Endothelial cell of umbilical vein (primary cell): ENCODE results near the gene ADCY3. TPM values are rescaled to one million over a fixed set of nuclear protein-coding genes. Genes with fewer than 3 reads are reported as not detected.

Experiments used
- BruUV-seq: library from RNA; stranded (reverse); fragments of 400-500 nt; replicated peaks from 2 replicates; lab custom pipeline; 2021; lab: Mats Ljungman, UMichigan
- CTCF ChIA-PET: fragments of 300-600, 350-600 bp; sonication (Branson Sonifier 250); formaldehyde crosslinking; loops from one replicate; lab custom pipeline; 2021; ENCODE audit warnings: antibody characterized with exemption, inconsistent platforms; lab: Charles Lee
- POLR2A ChIA-PET: fragments of 300-600, 350-600 bp; sonication (Branson Sonifier 250); formaldehyde crosslinking; loops from one replicate; lab custom pipeline; 2021; ENCODE audit warnings: antibody characterized with exemption, inconsistent platforms; lab: Charles Lee
- DNase-seq: peaks from one replicate; pipeline ENCODE4 v3.0.0-alpha.2; 2011; ENCODE audit warnings: low read depth, low spot score
- FAIRE-seq: peaks from 2 replicates; lab custom pipeline; 2011; peaks lifted over from hg19 to GRCh38; lab: Jason Lieb, UNC
- H2AFZ ChIP-seq: 2 replicates; pipeline ENCODE4 v1.6.0; 2012; ENCODE audit warnings: low read depth, low read length, control low read depth, inconsistent platforms
- H3K27ac ChIP-seq: 2 replicates; pipeline ENCODE4 v1.5.1; 2011; ENCODE audit warnings: low read depth, mild to moderate bottlenecking, control low read depth, low read length, moderate library complexity; ENCODE audit not compliant: insufficient read depth
- H3K27me3 ChIP-seq, 2 experiments: 2 replicates each; pipeline versions ENCODE4 v1.6.0 to v1.6.1; 2011; ENCODE audit warnings: low read length in 2 of 2, mixed read lengths in 1 of 2; ENCODE audit not compliant: control insufficient read depth in 2 of 2, insufficient read depth in 2 of 2
- H3K36me3 ChIP-seq, 2 experiments: 2 replicates in 1 of 2; 3 replicates in 1 of 2; pipeline ENCODE4 v1.5.1; 2011; ENCODE audit warnings: low read length in 2 of 2, mild to moderate bottlenecking in 1 of 2, moderate library complexity in 1 of 2; ENCODE audit not compliant: control insufficient read depth in 2 of 2, insufficient read depth in 2 of 2; ENCODE audit errors: extremely low read depth in 1 of 2
- H3K4me1 ChIP-seq: 3 replicates; pipeline ENCODE4 v1.5.1; 2011; ENCODE audit warnings: mild to moderate bottlenecking, low read length; ENCODE audit not compliant: control insufficient read depth, insufficient read depth; ENCODE audit errors: extremely low read depth
- H3K4me2 ChIP-seq: 2 replicates; pipeline ENCODE4 v1.6.1; 2011; ENCODE audit warnings: low read length, control low read depth, mixed read lengths; ENCODE audit not compliant: insufficient read depth
- H3K4me3 ChIP-seq, 3 experiments: fragments of 200-600 bp in 1 of 3; sonication (generic), shearing (Covaris generic) in 1 of 3; replicated peaks in 1 of 3; 2 replicates each; pipeline ENCODE4 v1.5.1; 2011 to 2016; ENCODE audit warnings: control low read depth in 3 of 3, low read length in 3 of 3, mild to moderate bottlenecking in 2 of 3, inconsistent platforms in 1 of 3, low read depth in 1 of 3, moderate library complexity in 1 of 3; ENCODE audit not compliant: insufficient read depth in 1 of 3
- H3K79me2 ChIP-seq: 2 replicates; pipeline ENCODE4 v1.6.0; 2012; ENCODE audit warnings: low read length, inconsistent platforms; ENCODE audit not compliant: control insufficient read depth, insufficient read depth
- H3K9ac ChIP-seq: replicated peaks from 2 replicates; pipeline ENCODE3; 2011; ENCODE audit warnings: low read length, control low read depth; ENCODE audit not compliant: insufficient read depth; ENCODE audit errors: extremely low read depth
- H3K9me1 ChIP-seq: replicated peaks from 3 replicates; pipeline ENCODE4 v1.6.0; 2011; ENCODE audit warnings: mild to moderate bottlenecking, low read length; ENCODE audit not compliant: control insufficient read depth, insufficient read depth; ENCODE audit errors: extremely low read depth
- H3K9me3 ChIP-seq: replicated peaks from 2 replicates; pipeline ENCODE4 v1.5.1; 2012; ENCODE audit warnings: low read length, inconsistent platforms; ENCODE audit not compliant: control insufficient read depth, insufficient read depth
- H4K20me1 ChIP-seq: replicated peaks from 2 replicates; pipeline ENCODE3; 2011; ENCODE audit warnings: mild to moderate bottlenecking, low read length; ENCODE audit not compliant: control insufficient read depth, insufficient read depth; ENCODE audit errors: extremely low read depth
- EZH2 ChIP-seq: IDR thresholded peaks from 2 replicates; pipeline ENCODE4 v1.6.1; 2012; ENCODE audit warnings: borderline replicate concordance, low read depth, mild to moderate bottlenecking, moderate library complexity, low read length, inconsistent platforms; ENCODE audit not compliant: severe bottlenecking
- FOS ChIP-seq: IDR thresholded peaks from 2 replicates; pipeline ENCODE4 v1.6.1; 2011; ENCODE audit warnings: mild to moderate bottlenecking, low read length, moderate library complexity, borderline replicate concordance; ENCODE audit not compliant: insufficient read depth
- GATA2 ChIP-seq: IDR thresholded peaks from 2 replicates; pipeline ENCODE4 v1.7.0; 2011; ENCODE audit warnings: low read depth, mild to moderate bottlenecking, moderate library complexity, mixed read lengths, low read length; ENCODE audit not compliant: insufficient read length, insufficient read depth
- JUN ChIP-seq: IDR thresholded peaks from 2 replicates; pipeline ENCODE4 v1.6.1; 2011; ENCODE audit warnings: borderline replicate concordance, low read depth; ENCODE audit not compliant: insufficient read length, insufficient read depth
- MYC ChIP-seq: IDR thresholded peaks from one replicate; pipeline ENCODE4 v1.6.1; 2011; ENCODE audit warnings: mild to moderate bottlenecking, low read depth, low read length
- POLR2A ChIP-seq: IDR thresholded peaks from 2 replicates; pipeline ENCODE4 v1.6.1; 2012; ENCODE audit warnings: low read depth, mild to moderate bottlenecking, control low read depth, low read length
- POLR2AphosphoS5 ChIP-seq: IDR thresholded peaks from 2 replicates; pipeline ENCODE4 v1.6.1; 2012; ENCODE audit warnings: low read depth, mild to moderate bottlenecking, control low read depth, low read length, moderate library complexity; ENCODE audit not compliant: insufficient read depth
- dilution Hi-C: fragments of 300-500 bp; cut with MboI; formaldehyde crosslinking; loops from one replicate; pipeline ENCODE4 v1.15.0; 2019; ENCODE audit warnings: low sequenced_read_pairs; ENCODE audit not compliant: extremely low pct_ligation_motif_present
- intact Hi-C: fragments of 100-400 bp; cut with micrococcal nuclease; formaldehyde crosslinking; loops from one replicate; pipeline ENCODE4 v1.10.0; 2022
- polyA plus RNA-seq, 4 experiments: library from polyadenylated mRNA; depleted of rRNA in 3 of 4; stranded (reverse) in 3 of 4; unstranded in 1 of 4; fragments of >200 nt; gene quantifications; 2 replicates each; pipeline versions ENCODE4 v1.2.1 to v1.2.3, GENCODE V29; 2011 to 2012; ENCODE audit warnings: missing spikeins in 1 of 4
- total RNA-seq: library from RNA; stranded (reverse); gene quantifications from 2 replicates; pipeline ENCODE4 v1.2.3, GENCODE V29; 2021
- TF ChIP-seq, protein P1 (sequence below), 2 donors: IDR thresholded peaks; 1 replicate in 1 of 2; 2 replicates in 1 of 2; pipeline ENCODE4 v1.5.1; 2011; ENCODE audit warnings: low read length in 2 of 2, mild to moderate bottlenecking in 2 of 2, moderate library complexity in 2 of 2, control low read depth in 1 of 2, inconsistent platforms in 1 of 2, low read depth in 1 of 2; ENCODE audit not compliant: insufficient read depth in 1 of 2; ENCODE audit errors: extremely low read depth in 1 of 2
- TF ChIP-seq, protein P2 (sequence below): IDR thresholded peaks from 2 replicates; pipeline ENCODE4 v1.6.1; 2011; ENCODE audit not compliant: insufficient read depth, insufficient read length

ADCY3 gene
- total and polyA plus RNA-seq, 2 donors (not counting 3 experiments of a cell fraction or from before 2014, with no cell fraction given): 54.0 to 61.3 TPM

DNA sequence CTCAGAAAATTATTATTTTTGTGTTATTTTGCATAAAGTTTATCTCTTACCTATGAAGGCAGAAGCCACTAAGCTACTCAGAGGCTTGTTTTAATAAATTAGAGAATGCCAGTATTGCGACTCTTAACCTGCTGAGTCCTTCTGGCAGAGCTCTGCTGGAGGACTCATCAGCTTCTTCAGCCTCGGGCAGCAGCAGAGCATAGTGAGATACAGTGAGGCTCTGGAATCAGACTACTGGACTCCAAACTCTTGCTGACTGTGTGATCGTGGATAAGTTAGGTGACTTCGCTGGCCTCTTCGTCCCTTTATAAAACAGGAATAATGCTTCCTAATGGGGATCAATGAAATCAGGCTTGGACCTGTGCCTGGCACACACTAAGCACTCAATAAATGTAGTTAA, 128.6 kb downstream of the ADCY3 start:
- H3K4me2 ChIP-seq: no peak overlapping the region
- H3K79me2 ChIP-seq: peaks cover 30% of the 10 kb centered on the region
- TF ChIP-seq EZH2: no peak
- TF ChIP-seq POLR2A: no peak
- TF ChIP-seq MYC: no peak
- TF ChIP-seq, protein P1, sequence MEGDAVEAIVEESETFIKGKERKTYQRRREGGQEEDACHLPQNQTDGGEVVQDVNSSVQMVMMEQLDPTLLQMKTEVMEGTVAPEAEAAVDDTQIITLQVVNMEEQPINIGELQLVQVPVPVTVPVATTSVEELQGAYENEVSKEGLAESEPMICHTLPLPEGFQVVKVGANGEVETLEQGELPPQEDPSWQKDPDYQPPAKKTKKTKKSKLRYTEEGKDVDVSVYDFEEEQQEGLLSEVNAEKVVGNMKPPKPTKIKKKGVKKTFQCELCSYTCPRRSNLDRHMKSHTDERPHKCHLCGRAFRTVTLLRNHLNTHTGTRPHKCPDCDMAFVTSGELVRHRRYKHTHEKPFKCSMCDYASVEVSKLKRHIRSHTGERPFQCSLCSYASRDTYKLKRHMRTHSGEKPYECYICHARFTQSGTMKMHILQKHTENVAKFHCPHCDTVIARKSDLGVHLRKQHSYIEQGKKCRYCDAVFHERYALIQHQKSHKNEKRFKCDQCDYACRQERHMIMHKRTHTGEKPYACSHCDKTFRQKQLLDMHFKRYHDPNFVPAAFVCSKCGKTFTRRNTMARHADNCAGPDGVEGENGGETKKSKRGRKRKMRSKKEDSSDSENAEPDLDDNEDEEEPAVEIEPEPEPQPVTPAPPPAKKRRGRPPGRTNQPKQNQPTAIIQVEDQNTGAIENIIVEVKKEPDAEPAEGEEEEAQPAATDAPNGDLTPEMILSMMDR (IDR thresholded peaks at IDR 0.05; ENCODE audit: extremely low read depth in 1 of 2, insufficient read depth in 1 of 2, low read depth in 1 of 2, low read length in 2 of 2): no peak
- no peak for TF ChIP-seq FOS
- H3K4me3 ChIP-seq: no peak overlapping the region
- no peaks in the 10 kb centered on the region for H3K27me3 ChIP-seq
- H3K9ac ChIP-seq: no peak overlapping the region
- H4K20me1 ChIP-seq: no peaks in the 10 kb centered on the region
- dilution Hi-C loops (no loop called here), intact Hi-C loops (loop anchor here (5.0 kb wide), 1 partner anchor 89 kb away; no protein-coding TSS in a partner anchor)
- no peak overlapping the region for H2AFZ ChIP-seq
- no peaks in the 10 kb centered on the region for H3K9me1 ChIP-seq
- no TSS peak for BruUV-seq
- no peaks in the 10 kb centered on the region for H3K9me3 ChIP-seq
- no peak for DNase-seq
- POLR2A ChIA-PET: no interaction called here
- no peak overlapping the region for H3K27ac ChIP-seq
- CTCF ChIA-PET: interaction anchor here (1.2 to 3.2 kb wide), 4 partner anchors 11 to 369 kb away, joined by 4 to 43 read pairs (median 11); no protein-coding TSS in a partner anchor
- H3K4me1 ChIP-seq: peaks cover 20% of the 10 kb centered on the region
- no peak for FAIRE-seq
- no peaks in the 10 kb centered on the region for H3K36me3 ChIP-seq

DNA sequence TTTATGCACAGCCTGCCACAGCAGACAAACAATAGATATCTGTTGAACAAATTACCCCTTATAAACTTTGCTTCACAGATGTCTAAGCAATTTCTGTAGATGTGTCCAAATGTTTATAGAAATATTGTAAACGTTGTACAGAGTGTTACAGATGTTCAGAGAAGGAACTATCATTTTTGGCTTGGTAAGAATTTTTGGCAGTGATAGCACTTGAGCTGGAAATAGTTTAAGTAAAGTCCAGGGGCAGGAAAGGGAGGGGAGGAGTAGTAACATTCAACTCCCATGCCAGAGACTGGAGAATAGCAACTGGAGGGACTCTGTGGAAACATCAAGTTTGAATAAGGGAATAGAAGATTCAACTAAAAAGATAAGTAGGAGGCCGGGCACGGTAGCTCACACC, 131.2 kb downstream of the ADCY3 start:
- TF ChIP-seq, protein P1 (IDR thresholded peaks at IDR 0.05; ENCODE audit: extremely low read depth in 1 of 2, insufficient read depth in 1 of 2, low read depth in 1 of 2, low read length in 2 of 2): no peak
- TF ChIP-seq, protein P2, sequence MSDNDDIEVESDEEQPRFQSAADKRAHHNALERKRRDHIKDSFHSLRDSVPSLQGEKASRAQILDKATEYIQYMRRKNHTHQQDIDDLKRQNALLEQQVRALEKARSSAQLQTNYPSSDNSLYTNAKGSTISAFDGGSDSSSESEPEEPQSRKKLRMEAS: no peak
- TF ChIP-seq JUN: no peak
- no peak for TF ChIP-seq FOS
- no peak for TF ChIP-seq POLR2AphosphoS5
- TF ChIP-seq MYC: no peak
- TF ChIP-seq GATA2: no peak
- TF ChIP-seq EZH2: no peak
- no peak for TF ChIP-seq POLR2A
- dilution Hi-C loops: no loop called here
- no peak for DNase-seq

More for the DNA sequence above, 131.2 kb downstream of the ADCY3 start:
- Histone ChIP-seq H3K79me2 (peaks cover 4% of the 10 kb centered on the region), H3K27me3 (no peaks in the 10 kb centered on the region), H3K4me1 (peaks cover 4% of the 10 kb centered on the region), H3K4me3 (no peak overlapping the region), H2AFZ (no peak overlapping the region), H3K9me1 (no peaks in the 10 kb centered on the region), H4K20me1 (no peaks in the 10 kb centered on the region), H3K36me3 (no peaks in the 10 kb centered on the region), H3K9me3 (no peaks in the 10 kb centered on the region), H3K4me2 (no peak overlapping the region), H3K9ac (no peak overlapping the region), H3K27ac (no peak overlapping the region)
- POLR2A ChIA-PET: no interaction called here
- CTCF ChIA-PET: interaction anchor here (0.7 to 2.0 kb wide), 3 partner anchors 39 to 366 kb away, joined by 3 to 8 read pairs (median 4); no protein-coding TSS in a partner anchor
- no TSS peak for BruUV-seq
- intact Hi-C loops: no loop called here
- no peak for FAIRE-seq
